Measurements from ENCODE around the gene RAB11FIP3.

RAB11FIP3 gene

GRCh38 chr16:554640-555365 lies 129.4 kb downstream of the RAB11FIP3 start:
- no peak for DNase-seq (ENCODE audit: low read depth)

GRCh38 chr16:555528-556473 lies 130.4 kb downstream of the RAB11FIP3 start:
- no peak for DNase-seq (ENCODE audit: low read depth)

GRCh38 chr16:556474-557173 lies 131.2 kb downstream of the RAB11FIP3 start:
- DNase-seq (ENCODE audit: low read depth), result no peak

- no peak for DNase-seq (ENCODE audit: low read depth)
These were observed 132.2 kb downstream of the RAB11FIP3 start for GRCh38 chr16:557463-558297.

GRCh38 chr16:558298-559020 lies 133.0 kb downstream of the RAB11FIP3 start:
- DNase-seq (ENCODE audit: low read depth), result no peak

GRCh38 chr16:559021-559380 lies 133.6 kb downstream of the RAB11FIP3 start:
- DNase-seq (ENCODE audit: low read depth), result no peak

GRCh38 chr16:559411-560203 lies 134.2 kb downstream of the RAB11FIP3 start:
- no peak for DNase-seq (ENCODE audit: low read depth)

GRCh38 chr16:560204-560700 lies 134.8 kb downstream of the RAB11FIP3 start, which contains the start of gene PRR35:
PRR35 (plus strand) TSS chr16:560394; CDS start chr16:563295, 2,901 bp downstream.
- DNase-seq (ENCODE audit: low read depth), result no peak

- DNase-seq (ENCODE audit: low read depth), result no peak
These were observed 135.4 kb downstream of the RAB11FIP3 start for GRCh38 chr16:560701-561412.

GRCh38 chr16:561413-561794 lies 136.0 kb downstream of the RAB11FIP3 start:
- no peak for DNase-seq (ENCODE audit: low read depth)

GRCh38 chr16:561957-562938 lies 136.8 kb downstream of the RAB11FIP3 start:
- DNase-seq (ENCODE audit: low read depth), result no peak

- no peak for DNase-seq (ENCODE audit: low read depth)
These were observed 137.7 kb downstream of the RAB11FIP3 start for GRCh38 chr16:563072-563644.

GRCh38 chr16:564690-565418 lies 139.4 kb downstream of the RAB11FIP3 start:
- DNase-seq (ENCODE audit: low read depth), result no peak

- DNase-seq (ENCODE audit: low read depth), result no peak
These were observed 140.2 kb downstream of the RAB11FIP3 start for GRCh38 chr16:565419-566330.

- peak; percentile 27 for DNase-seq (ENCODE audit: low read depth)
These were observed 141.3 kb downstream of the RAB11FIP3 start, which contains the start of gene NHLRC4 for GRCh38 chr16:566475-567372. NHLRC4 (plus strand) TSS chr16:567005; CDS start chr16:568048, 1,043 bp downstream.
